ENCODE data around the gene PDIA6. TPM values are rescaled to one million over a fixed set of nuclear protein-coding genes. Genes with fewer than 3 reads are reported as not detected.
A peak's percentile ranks its signal among the peaks of the same experiment; 100 is the strongest.

PDIA6 gene
- total and polyA plus RNA-seq, 9 of the 15 experiments (the other 6 are each of a cell fraction or from before 2014, with no cell fraction given) = 166 to 268 (median 229) TPM

- no TSS peak for BruUV-seq (replicated peaks)
- no peak for FAIRE-seq
These were observed 18.2 kb upstream of the PDIA6 start for GRCh38 chr2:10830641-10831399.

More at GRCh38 chr2:10830641-10831399, 18.2 kb upstream of the PDIA6 start:
- intact Hi-C loops (cut with micrococcal nuclease) (loop anchor here (5.0 to 10.0 kb wide), 3 partner anchors 241 to 851 kb away; no protein-coding TSS in a partner anchor), in situ Hi-C loops (cut with MboI) (loop anchor here (25.0 kb wide), 1 partner anchor 581 kb away; no protein-coding TSS in a partner anchor)
- POLR2A ChIA-PET = interaction anchor here (0.5 to 0.7 kb wide), 8 partner anchors 11 to 328 kb away, joined by 3 to 4 read pairs (median 3); partner anchors contain the start of gene NOL10
- 2% methylated on average over 28 of the region's 30 CpGs for WGBS (ENCODE audit: insufficient coverage, low coverage, missing lambda C conversion rate)
- peak overlapping the region in 1 of 2 experiments; percentile 12; a peak in 1 of 4 replicates for H3K9ac ChIP-seq (ENCODE audit: insufficient read depth in 1 of 2, low read depth in 2 of 2, low read length in 2 of 2)
- no peaks in the 10 kb centered on the region for H3K9me3 ChIP-seq (replicated peaks; ENCODE audit: control insufficient read depth, insufficient read depth, low read depth, low read length)
- H3K27me3 ChIP-seq (ENCODE audit: control insufficient read depth in 2 of 2, insufficient read depth in 2 of 2, low read length in 2 of 2) = peaks cover 42 to 58% of the 10 kb centered on the region in 2 experiments
- H3K9me1 ChIP-seq (ENCODE audit: control insufficient read depth, insufficient read depth, low read length) = no peaks in the 10 kb centered on the region
- H3K36me3 ChIP-seq (ENCODE audit: control insufficient read depth, insufficient read depth, low read length) = no peaks in the 10 kb centered on the region
- TF ChIP-seq RUNX1 (IDR thresholded peaks at IDR 0.05; ENCODE audit: low read depth) = no peak
- TF ChIP-seq NKRF (IDR thresholded peaks at IDR 0.05; ENCODE audit: borderline replicate concordance) = no peak
- no peak for TF ChIP-seq KDM1A (IDR thresholded peaks at IDR 0.05)
- TF ChIP-seq, protein P1, sequence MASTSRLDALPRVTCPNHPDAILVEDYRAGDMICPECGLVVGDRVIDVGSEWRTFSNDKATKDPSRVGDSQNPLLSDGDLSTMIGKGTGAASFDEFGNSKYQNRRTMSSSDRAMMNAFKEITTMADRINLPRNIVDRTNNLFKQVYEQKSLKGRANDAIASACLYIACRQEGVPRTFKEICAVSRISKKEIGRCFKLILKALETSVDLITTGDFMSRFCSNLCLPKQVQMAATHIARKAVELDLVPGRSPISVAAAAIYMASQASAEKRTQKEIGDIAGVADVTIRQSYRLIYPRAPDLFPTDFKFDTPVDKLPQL (IDR thresholded peaks at IDR 0.05; ENCODE audit: extremely low read depth, insufficient read length) = no peak
- H3K79me2 ChIP-seq (ENCODE audit: control insufficient read depth, insufficient read depth, low read length) = no peaks in the 10 kb centered on the region
- no peak overlapping the region for H2AFZ ChIP-seq (ENCODE audit: low read depth, low read length)
- no peak overlapping the region for H3K4me2 ChIP-seq (ENCODE audit: insufficient read depth, low read length)
- H3K27ac ChIP-seq (ENCODE audit: extremely low read depth, low read depth, low read length) = no peak overlapping the region
- CTCF ChIA-PET (ENCODE audit: low intra/inter-chr PET ratio) = interaction anchor here (0.5 to 5.7 kb wide), 3 partner anchors 18 to 857 kb away, joined by 3 to 32 read pairs (median 4); no protein-coding TSS in a partner anchor
- no peak for DNase-seq (ENCODE audit: extremely low read depth in 1 of 4, low spot score in 3 of 4)
- H3K4me1 ChIP-seq (replicated peaks in 1 of 2; ENCODE audit: control insufficient read depth in 2 of 2, insufficient read depth in 2 of 2, low read length in 2 of 2) = peaks cover 0 to 13% of the 10 kb centered on the region in 2 experiments; a peak in 3 of 5 replicates
- no peak for ATAC-seq
- H4K20me1 ChIP-seq (replicated peaks; ENCODE audit: control insufficient read depth, insufficient read depth, low read length) = peaks cover 12% of the 10 kb centered on the region
- H3K4me3 ChIP-seq = no peak overlapping the region

All from K562 (cell line).